PFSK-1 (cell line): Measurements from ENCODE around the gene CCDC85A. TPM values are rescaled to one million over a fixed set of nuclear protein-coding genes. Genes with fewer than 3 reads are reported as not detected.

Experiments
- FOXP2 ChIP-seq: optimal IDR thresholded peaks from 2 replicates; pipeline ENCODE3; 2011; ENCODE audit warnings: borderline replicate concordance, control low read depth, inconsistent platforms; ENCODE audit not compliant: insufficient read depth; ENCODE audit errors: extremely low read length, extremely low read depth
- POLR2AphosphoS5 ChIP-seq: IDR thresholded peaks from 2 replicates; pipeline ENCODE4 v1.6.1; 2012; ENCODE audit warnings: low read depth, mild to moderate bottlenecking, control low read depth, low read length, moderate library complexity
- SIN3A ChIP-seq: IDR thresholded peaks from 2 replicates; pipeline ENCODE4 v1.6.1; 2012; ENCODE audit warnings: mild to moderate bottlenecking, low read length, moderate library complexity, borderline replicate concordance; ENCODE audit not compliant: insufficient read depth
- TAF1 ChIP-seq: IDR thresholded peaks from 2 replicates; pipeline ENCODE4 v1.6.1; 2012; ENCODE audit warnings: low read length, control low read depth, borderline replicate concordance; ENCODE audit not compliant: insufficient read depth
- polyA plus RNA-seq: library from polyadenylated mRNA; unstranded; fragments of >200 nt; gene quantifications from one replicate; pipeline ENCODE4 v1.2.1, GENCODE V29; 2012; ENCODE audit warnings: low read depth, missing spikeins; ENCODE audit not compliant: insufficient read length
- TF ChIP-seq, protein P1 (sequence below), 2 experiments: IDR thresholded peaks; 2 replicates each; pipeline versions ENCODE4 v1.6.1 to v1.8.0; 2011 to 2012; ENCODE audit warnings: low read depth in 2 of 2, low read length in 2 of 2, control low read depth in 1 of 2, inconsistent platforms in 1 of 2, mild to moderate bottlenecking in 1 of 2, moderate library complexity in 1 of 2; ENCODE audit not compliant: insufficient read depth in 1 of 2

The CCDC85A gene
- 0.09 TPM for polyA plus RNA-seq

DNA sequence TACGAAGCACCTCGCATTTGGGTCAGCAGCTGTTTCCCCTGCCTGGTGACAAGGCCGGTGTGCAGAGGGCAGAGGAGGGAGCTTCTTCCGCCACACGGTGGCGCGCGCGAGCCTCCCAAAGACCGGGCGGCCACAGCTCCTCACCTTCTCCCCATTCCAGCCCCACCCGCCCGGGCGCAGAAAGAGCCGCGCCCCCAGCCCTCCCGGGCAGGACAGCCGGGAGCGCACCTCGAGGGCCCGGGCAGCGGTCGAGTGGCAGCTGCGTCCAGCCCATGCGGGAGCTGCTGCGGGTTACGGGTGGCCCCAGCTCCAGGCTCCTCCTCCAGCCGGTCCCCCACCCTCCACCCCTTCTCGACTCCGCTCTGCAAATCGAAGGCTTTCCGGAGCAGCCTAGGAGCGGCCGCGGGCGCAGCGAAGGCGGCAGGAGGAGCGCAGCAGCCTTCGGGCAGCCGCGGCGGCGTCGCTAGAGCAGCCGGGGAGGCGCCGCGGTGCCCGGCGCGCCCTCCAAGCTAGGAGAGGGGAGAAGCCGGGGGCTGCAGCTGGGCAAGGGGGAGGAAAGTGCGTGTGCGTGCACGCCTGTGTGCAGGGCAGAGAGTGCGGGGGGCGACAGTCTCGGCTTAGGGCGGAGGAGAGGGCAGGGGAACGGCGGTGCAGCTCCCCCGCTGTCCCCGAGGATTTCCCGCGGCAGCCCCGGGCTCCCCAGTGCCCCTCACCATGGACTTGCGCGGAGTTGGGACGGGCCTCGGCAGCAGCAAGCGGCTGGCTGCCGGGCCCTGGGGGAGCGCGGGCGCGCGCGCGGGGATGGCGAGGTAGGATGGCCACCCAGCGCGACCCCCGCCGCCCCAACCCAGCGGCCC lies at the start of gene CCDC85A:
CCDC85A (plus strand) TSS at position 348 of the 857 bp plus-strand sequence. CDS start 635 bp downstream, outside the sequence.
- no peak for TF ChIP-seq FOXP2
- no peak for TF ChIP-seq POLR2AphosphoS5
- no peak for TF ChIP-seq TAF1
- TF ChIP-seq, protein P1, sequence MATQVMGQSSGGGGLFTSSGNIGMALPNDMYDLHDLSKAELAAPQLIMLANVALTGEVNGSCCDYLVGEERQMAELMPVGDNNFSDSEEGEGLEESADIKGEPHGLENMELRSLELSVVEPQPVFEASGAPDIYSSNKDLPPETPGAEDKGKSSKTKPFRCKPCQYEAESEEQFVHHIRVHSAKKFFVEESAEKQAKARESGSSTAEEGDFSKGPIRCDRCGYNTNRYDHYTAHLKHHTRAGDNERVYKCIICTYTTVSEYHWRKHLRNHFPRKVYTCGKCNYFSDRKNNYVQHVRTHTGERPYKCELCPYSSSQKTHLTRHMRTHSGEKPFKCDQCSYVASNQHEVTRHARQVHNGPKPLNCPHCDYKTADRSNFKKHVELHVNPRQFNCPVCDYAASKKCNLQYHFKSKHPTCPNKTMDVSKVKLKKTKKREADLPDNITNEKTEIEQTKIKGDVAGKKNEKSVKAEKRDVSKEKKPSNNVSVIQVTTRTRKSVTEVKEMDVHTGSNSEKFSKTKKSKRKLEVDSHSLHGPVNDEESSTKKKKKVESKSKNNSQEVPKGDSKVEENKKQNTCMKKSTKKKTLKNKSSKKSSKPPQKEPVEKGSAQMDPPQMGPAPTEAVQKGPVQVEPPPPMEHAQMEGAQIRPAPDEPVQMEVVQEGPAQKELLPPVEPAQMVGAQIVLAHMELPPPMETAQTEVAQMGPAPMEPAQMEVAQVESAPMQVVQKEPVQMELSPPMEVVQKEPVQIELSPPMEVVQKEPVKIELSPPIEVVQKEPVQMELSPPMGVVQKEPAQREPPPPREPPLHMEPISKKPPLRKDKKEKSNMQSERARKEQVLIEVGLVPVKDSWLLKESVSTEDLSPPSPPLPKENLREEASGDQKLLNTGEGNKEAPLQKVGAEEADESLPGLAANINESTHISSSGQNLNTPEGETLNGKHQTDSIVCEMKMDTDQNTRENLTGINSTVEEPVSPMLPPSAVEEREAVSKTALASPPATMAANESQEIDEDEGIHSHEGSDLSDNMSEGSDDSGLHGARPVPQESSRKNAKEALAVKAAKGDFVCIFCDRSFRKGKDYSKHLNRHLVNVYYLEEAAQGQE (IDR thresholded peaks at IDR 0.05; ENCODE audit: insufficient read depth in 1 of 2, low read depth in 2 of 2, low read length in 2 of 2): no peak
- TF ChIP-seq SIN3A: no peak

DNA sequence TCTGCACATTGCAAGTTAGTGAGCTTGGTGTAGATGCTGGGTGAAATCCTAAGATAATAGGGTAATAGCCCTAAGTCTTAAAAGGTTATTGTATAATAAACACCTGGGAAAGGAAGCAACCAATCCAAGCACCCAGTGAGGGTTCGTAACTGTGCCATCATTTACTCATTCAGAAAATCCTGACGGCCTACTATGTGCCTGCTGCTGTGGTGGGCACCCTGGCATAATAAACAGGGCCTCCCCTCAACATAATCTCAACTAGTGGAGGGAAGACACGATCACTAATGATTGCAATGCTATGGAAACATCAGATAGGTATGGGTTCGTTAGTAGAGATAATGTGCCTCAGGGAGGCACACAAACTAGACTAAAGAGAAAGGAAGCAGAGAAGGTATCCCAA lies 48.9 kb upstream of the CCDC85A start:
- TF ChIP-seq, protein P1 (IDR thresholded peaks at IDR 0.05; ENCODE audit: insufficient read depth in 1 of 2, low read depth in 2 of 2, low read length in 2 of 2): no peak
- no peak for TF ChIP-seq TAF1
- TF ChIP-seq FOXP2: no peak
- no peak for TF ChIP-seq POLR2AphosphoS5
- no peak for TF ChIP-seq SIN3A

DNA sequence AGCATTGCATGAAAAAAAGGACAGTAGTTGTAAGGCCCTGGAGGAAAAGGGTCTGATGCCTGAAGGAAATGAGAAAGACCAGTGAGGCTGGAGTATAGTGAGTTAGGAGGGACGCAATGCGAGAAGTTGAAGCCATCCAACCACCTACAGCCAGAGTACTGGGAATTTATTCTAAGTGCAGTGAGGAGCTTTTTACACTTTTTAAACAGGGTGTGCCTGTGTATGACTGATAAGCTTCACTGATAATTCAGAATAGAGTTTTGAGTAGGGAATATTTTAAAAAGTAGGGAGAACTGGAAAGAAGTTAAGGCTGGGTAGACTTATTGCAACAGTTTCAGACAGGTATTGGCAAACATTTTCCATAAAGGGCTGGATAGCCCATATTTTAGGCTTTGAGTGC lies 35.9 kb upstream of the CCDC85A start:
- TF ChIP-seq SIN3A (no peak), POLR2AphosphoS5 (no peak), TAF1 (no peak), FOXP2 (no peak)
- TF ChIP-seq, protein P1 (IDR thresholded peaks at IDR 0.05; ENCODE audit: insufficient read depth in 1 of 2, low read depth in 2 of 2, low read length in 2 of 2): no peak

DNA sequence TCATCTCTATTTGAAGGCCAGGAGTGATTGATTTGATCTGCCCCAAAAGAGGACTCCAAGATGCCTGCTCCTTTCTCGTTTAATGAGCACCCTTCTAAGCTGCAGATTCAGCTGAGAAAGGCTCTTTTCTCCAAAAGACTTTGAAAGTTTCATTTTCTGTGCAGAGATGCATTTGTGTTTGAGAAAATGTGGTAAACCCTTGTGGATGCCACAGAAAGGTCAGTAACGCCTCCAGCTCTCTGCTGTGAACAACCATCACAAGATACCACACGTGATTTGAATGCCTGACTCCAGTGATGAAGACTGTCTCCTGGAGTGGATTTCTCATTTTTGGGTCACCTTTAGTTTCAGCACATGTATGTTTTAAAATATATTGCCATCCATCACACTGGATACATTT lies 35.0 kb upstream of the CCDC85A start:
- no peak for TF ChIP-seq FOXP2
- TF ChIP-seq POLR2AphosphoS5: no peak
- TF ChIP-seq TAF1: no peak
- TF ChIP-seq, protein P1 (IDR thresholded peaks at IDR 0.05; ENCODE audit: insufficient read depth in 1 of 2, low read depth in 2 of 2, low read length in 2 of 2): no peak

DNA sequence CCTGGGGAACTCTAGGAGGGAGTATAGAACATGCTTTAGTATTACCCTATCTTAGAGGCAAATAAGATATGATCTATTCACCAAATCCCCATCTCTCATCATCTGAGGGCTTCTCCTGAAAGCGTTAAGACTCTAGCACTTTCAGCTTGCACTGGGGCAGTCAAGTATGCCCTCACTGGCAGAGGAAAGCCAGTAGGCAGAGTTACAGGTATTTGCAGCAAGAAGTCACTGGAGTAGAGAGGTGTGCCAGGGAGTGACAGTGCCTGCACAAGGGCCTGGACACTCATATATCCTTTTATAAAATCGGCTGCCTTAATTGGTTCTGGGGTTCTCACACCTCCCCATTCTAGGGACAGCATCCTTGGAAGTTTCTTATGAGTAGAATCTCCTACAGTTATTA lies 31.9 kb upstream of the CCDC85A start:
- TF ChIP-seq TAF1 (no peak), FOXP2 (no peak), POLR2AphosphoS5 (no peak), SIN3A (no peak)
- TF ChIP-seq, protein P1 (IDR thresholded peaks at IDR 0.05; ENCODE audit: insufficient read depth in 1 of 2, low read depth in 2 of 2, low read length in 2 of 2): no peak
